Uterus (tissue), 4 donors: ENCODE results near the gene SETMAR. TPM values are rescaled to one million over a fixed set of nuclear protein-coding genes. Genes with fewer than 3 reads are reported as not detected.

ENCODE experiments used
- DNase-seq, 2 donors: peaks; one replicate each; pipeline ENCODE4 v3.0.0-alpha.2; 2019 to 2020
- H3K27ac ChIP-seq, 2 donors: fragments of 200-600 bp; sonication (generic); 1 replicate in 1 of 2; 2 replicates in 1 of 2; pipeline ENCODE4 v1.5.1; 2016 to 2018
- H3K27me3 ChIP-seq, 2 donors: fragments of 200-600 bp; sonication (generic); one replicate each; pipeline ENCODE4 v1.5.1; 2018 to 2019; ENCODE audit warnings: control low read depth in 1 of 2
- H3K36me3 ChIP-seq, 2 donors: fragments of 200-600 bp; sonication (generic); one replicate each; pipeline ENCODE4 v1.5.1; 2019; ENCODE audit warnings: control low read depth in 1 of 2
- H3K4me1 ChIP-seq, 2 donors: fragments of 200-600 bp; sonication (generic); one replicate each; pipeline ENCODE4 v1.5.1; 2018 to 2019; ENCODE audit warnings: control low read depth in 1 of 2
- H3K4me3 ChIP-seq, 2 donors: fragments of 200-600 bp; sonication (generic); 1 replicate in 1 of 2; 2 replicates in 1 of 2; pipeline ENCODE4 v1.5.1; 2018 to 2019; ENCODE audit warnings: mild to moderate bottlenecking in 1 of 2
- H3K9me3 ChIP-seq, 2 donors: fragments of 200-600 bp; sonication (generic); one replicate each; pipeline ENCODE4 v1.5.1; 2019; ENCODE audit warnings: control low read depth in 1 of 2
- POLR2A ChIP-seq, 2 donors: fragments of 450-650 bp; IDR thresholded peaks; one replicate each; pipeline ENCODE4 v1.6.1; 2016; ENCODE audit warnings: antibody characterized with exemption in 2 of 2, mild to moderate bottlenecking in 1 of 2, moderate library complexity in 1 of 2
- intact Hi-C: fragments of 100-400 bp; cut with DNase I; formaldehyde crosslinking; loops from one replicate; pipeline ENCODE4 v1.15.1; 2023; ENCODE audit warnings: low total_unique reads
- total RNA-seq, 4 donors: library from RNA; depleted of rRNA in 3 of 4; stranded (reverse); fragments of >200 nt in 3 of 4; gene quantifications; one replicate each; pipeline versions ENCODE4 v1.1.0 to v1.2.4, GENCODE V29; 2014 to 2023
- TF ChIP-seq, protein P1 (sequence below), 4 experiments: fragments of 200-600 bp in 2 of 4; fragments of 450-650 bp in 2 of 4; sonication (generic) in 2 of 4; IDR thresholded peaks; one replicate each; pipeline ENCODE4 v1.5.1; 2016 to 2019; ENCODE audit warnings: antibody characterized with exemption in 4 of 4, mild to moderate bottlenecking in 2 of 4, moderate library complexity in 1 of 4
- donor health status: DM: yes; HTN: yes; CAD: no.

SETMAR gene
- total RNA-seq, 4 donors from 2014 or later = 32.3 to 37.6 (median 36.2) TPM

DNA sequence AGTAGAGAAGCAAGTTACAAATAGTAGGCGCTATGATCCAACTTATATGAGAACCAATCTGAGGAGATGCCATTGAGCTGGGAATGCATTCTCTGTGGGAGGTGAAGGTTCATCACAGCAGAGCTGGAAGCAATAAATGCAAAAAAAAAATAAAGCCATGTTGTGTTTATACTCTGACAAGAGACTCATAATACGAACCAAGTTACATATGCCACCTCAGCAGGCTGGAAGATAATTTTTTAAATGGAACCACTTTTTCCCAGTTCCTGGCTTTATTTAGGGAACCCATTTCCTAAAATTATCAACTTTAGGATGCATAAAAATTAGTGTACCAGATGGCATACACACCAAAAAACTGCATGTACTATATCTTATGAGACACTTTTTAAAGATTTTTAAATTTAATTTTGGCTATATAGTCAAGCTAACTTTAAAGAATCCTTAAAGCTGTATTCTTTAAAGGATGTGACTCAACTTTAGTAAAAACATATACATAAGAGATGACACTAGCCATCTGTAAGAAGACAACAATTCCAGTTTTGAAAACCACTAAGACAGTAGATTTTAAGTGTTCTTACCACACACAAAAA is 23.6 kb upstream of the SETMAR start:
- no peaks in the 10 kb centered on the region for H3K9me3 ChIP-seq
- no peaks in the 10 kb centered on the region for H3K4me1 ChIP-seq
- no peaks in the 10 kb centered on the region for H3K27me3 ChIP-seq
- H3K27ac ChIP-seq = no peak overlapping the region
- no peak overlapping the region for H3K4me3 ChIP-seq
- no peaks in the 10 kb centered on the region for H3K36me3 ChIP-seq
- intact Hi-C loops = loop anchor here (10.0 kb wide), 1 partner anchor 1075 kb away; no protein-coding TSS in a partner anchor
- TF ChIP-seq POLR2A (IDR thresholded peaks at IDR 0.05) = no peak
- TF ChIP-seq, protein P1, sequence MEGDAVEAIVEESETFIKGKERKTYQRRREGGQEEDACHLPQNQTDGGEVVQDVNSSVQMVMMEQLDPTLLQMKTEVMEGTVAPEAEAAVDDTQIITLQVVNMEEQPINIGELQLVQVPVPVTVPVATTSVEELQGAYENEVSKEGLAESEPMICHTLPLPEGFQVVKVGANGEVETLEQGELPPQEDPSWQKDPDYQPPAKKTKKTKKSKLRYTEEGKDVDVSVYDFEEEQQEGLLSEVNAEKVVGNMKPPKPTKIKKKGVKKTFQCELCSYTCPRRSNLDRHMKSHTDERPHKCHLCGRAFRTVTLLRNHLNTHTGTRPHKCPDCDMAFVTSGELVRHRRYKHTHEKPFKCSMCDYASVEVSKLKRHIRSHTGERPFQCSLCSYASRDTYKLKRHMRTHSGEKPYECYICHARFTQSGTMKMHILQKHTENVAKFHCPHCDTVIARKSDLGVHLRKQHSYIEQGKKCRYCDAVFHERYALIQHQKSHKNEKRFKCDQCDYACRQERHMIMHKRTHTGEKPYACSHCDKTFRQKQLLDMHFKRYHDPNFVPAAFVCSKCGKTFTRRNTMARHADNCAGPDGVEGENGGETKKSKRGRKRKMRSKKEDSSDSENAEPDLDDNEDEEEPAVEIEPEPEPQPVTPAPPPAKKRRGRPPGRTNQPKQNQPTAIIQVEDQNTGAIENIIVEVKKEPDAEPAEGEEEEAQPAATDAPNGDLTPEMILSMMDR (IDR thresholded peaks at IDR 0.05) = no peak
- no peak for DNase-seq

DNA sequence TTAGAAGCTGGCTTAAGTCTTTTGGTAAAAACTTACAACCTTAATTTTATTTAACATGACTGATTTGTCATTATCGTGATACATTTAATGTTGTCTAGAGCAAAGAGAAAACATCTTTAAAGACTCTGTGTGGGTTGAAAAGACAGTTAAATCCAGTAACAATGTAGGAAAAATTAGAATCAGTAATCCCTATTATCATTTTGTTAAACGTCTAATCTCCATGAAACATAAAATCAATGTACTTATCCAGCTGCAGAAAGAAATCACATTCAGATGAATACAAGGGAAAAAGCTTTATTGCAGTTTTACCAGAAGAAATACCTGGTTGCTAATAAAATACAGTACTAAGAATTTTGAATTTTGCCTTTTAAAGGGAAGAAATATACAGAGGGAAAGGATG is 21.2 kb upstream of the SETMAR start:
- H3K9me3 ChIP-seq = no peaks in the 10 kb centered on the region
- no peaks in the 10 kb centered on the region for H3K4me1 ChIP-seq
- DNase-seq = no peak
- no peak overlapping the region for H3K27ac ChIP-seq
- TF ChIP-seq, protein P1 (IDR thresholded peaks at IDR 0.05) = no peak
- no peak for TF ChIP-seq POLR2A (IDR thresholded peaks at IDR 0.05)
- no peaks in the 10 kb centered on the region for H3K36me3 ChIP-seq
- intact Hi-C loops = no loop called here
- H3K27me3 ChIP-seq = no peaks in the 10 kb centered on the region
- no peak overlapping the region for H3K4me3 ChIP-seq

DNA sequence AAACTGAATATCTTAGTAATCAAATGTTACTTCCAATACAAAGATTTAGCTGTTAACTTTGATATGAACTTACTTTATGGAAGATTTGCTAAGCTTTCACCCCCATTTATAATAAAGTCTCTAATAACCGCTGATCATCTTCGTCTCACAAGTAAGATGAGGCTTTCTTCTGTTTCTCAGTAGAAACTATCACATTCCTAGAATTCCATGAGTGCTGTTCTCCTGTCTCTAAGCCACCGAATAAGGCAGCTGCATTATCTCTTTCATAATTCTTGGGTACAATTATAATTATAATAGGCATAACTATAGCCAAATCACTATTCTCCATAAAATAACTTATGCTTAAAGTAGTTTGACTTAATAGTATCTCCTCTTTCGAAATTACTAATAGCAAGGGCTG is 18.3 kb upstream of the SETMAR start:
- TF ChIP-seq, protein P1 (IDR thresholded peaks at IDR 0.05) = no peak
- no peak for TF ChIP-seq POLR2A (IDR thresholded peaks at IDR 0.05)
- Histone ChIP-seq H3K4me1 (no peaks in the 10 kb centered on the region), H3K27me3 (no peaks in the 10 kb centered on the region), H3K9me3 (no peaks in the 10 kb centered on the region), H3K4me3 (no peak overlapping the region), H3K36me3 (no peaks in the 10 kb centered on the region), H3K27ac (no peak overlapping the region)
- intact Hi-C loops = no loop called here
- no peak for DNase-seq

DNA sequence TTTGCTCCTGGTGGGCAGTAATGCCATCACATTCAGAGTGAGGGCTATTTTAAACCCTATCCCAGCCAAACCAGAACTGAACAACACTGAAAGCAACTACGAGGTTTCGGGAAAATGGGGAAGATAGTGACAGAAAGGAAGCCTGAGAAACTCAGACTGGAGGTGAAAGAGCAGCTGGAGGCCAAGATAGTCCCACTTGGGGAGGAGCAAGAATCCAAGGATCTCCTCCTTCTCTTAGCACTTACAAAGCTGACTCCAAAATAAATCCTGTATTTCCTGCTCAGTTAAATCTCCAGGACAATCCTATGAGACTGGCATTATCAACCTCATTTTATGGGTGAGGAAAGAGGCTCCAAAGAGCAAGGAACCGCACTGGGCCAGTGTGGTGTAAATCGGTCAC is 14.1 kb upstream of the SETMAR start:
- H3K27me3 ChIP-seq = no peaks in the 10 kb centered on the region
- intact Hi-C loops = no loop called here
- TF ChIP-seq, protein P1 (IDR thresholded peaks at IDR 0.05) = no peak
- TF ChIP-seq POLR2A (IDR thresholded peaks at IDR 0.05) = no peak
- no peak for DNase-seq
- no peak overlapping the region for H3K27ac ChIP-seq
- H3K4me3 ChIP-seq = no peak overlapping the region
- no peaks in the 10 kb centered on the region for H3K9me3 ChIP-seq
- no peaks in the 10 kb centered on the region for H3K4me1 ChIP-seq
- no peaks in the 10 kb centered on the region for H3K36me3 ChIP-seq

GRCh38 chr3:4290272-4290893 is 12.8 kb upstream of the SETMAR start:
- Histone ChIP-seq H3K4me3 (no peak overlapping the region), H3K9me3 (no peaks in the 10 kb centered on the region), H3K27me3 (no peaks in the 10 kb centered on the region), H3K36me3 (no peaks in the 10 kb centered on the region), H3K27ac (no peak overlapping the region), H3K4me1 (no peaks in the 10 kb centered on the region)
- DNase-seq = no peak
- TF ChIP-seq, protein P1 (IDR thresholded peaks at IDR 0.05) = peak; percentile 84 to 93 (median 88)
- TF ChIP-seq POLR2A (IDR thresholded peaks at IDR 0.05) = no peak
- intact Hi-C loops = no loop called here
